Stimulated activated CD8-positive, alpha-beta memory T cell treated with anti-CD3 and anti-CD28 coated beads, Interleukin-12 subunit alpha, Interleukin-12 subunit beta, amount 100 ng/mL, for 24 hours (primary cell): ENCODE measurements around the gene MRPS34.

Experiments
- DNase-seq: peaks from one replicate; pipeline ENCODE4 v3.0.0-alpha.2; 2020; ENCODE audit errors: extremely low read depth

Gene MRPS34

DNA sequence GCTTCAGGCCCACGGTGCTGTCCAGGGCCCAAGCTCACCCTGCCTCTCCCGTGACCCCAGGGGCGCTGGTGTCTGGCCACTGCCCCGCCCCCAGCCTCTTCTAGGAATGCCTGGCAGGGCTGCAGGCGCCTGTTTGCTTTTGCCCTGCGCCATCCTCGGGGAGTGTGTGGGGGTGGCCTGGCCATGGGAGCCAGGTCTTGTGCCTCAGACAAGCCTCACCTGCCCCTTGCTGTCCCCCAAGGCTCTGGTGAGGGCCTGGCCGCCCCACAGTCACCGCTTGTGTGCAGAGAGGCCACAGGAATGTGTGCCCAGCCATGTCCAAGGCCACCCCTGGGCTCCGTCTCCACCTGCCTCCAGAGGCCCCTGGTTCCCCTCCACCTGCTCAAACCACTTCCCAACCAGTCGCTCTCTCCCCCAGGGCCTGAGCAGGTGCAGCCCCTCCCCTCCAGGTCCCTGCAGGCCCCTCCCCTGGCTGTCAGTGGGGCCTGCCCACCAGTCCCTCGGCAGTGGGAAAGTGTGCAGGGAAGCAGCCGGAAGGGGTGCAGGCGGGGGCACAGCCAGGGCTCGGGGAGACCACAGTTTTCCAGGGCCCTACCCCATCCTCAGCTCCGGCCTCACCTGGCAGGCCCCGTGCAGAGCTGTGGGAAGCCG lies 21.4 kb upstream of the MRPS34 start:
- no peak for DNase-seq

DNA sequence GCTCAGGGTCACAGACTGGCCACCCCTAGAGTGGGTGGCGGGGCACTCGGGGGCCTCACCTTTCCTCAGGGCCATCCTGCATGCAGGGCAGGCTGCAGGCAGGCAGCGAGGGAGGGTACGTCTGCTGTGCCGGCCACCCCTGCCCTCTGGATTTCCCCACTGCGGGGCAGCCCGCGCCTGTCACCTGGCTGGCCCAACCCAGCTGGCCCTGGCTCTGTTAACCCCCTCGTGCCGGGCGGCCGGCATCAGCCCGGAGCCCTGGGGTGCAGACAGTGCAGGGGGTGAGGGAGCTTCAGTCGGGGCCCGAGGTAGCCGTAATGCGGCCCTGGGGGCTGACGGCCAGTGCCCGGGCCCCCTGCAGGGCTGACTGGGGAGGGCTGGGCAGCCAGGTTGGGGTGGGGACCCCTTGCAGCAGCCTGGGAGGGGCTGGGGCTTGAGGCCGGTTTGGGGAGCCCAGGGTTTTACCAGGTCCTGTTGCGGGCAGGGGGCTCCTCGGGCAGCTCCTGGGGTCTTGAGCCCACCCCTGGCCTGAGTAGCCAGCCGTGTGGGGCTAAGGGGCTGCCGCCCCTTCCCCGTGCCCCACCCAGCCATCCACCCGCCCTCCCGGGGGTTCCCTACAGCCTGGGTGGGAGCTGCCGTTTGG lies 20.8 kb upstream of the MRPS34 start, which contains the start of gene IGFALS:
Gene IGFALS (minus strand): TSS at position 128 of the 643 bp plus-strand sequence. CDS start 53 bp downstream, at position 75.
- no peak for DNase-seq

DNA sequence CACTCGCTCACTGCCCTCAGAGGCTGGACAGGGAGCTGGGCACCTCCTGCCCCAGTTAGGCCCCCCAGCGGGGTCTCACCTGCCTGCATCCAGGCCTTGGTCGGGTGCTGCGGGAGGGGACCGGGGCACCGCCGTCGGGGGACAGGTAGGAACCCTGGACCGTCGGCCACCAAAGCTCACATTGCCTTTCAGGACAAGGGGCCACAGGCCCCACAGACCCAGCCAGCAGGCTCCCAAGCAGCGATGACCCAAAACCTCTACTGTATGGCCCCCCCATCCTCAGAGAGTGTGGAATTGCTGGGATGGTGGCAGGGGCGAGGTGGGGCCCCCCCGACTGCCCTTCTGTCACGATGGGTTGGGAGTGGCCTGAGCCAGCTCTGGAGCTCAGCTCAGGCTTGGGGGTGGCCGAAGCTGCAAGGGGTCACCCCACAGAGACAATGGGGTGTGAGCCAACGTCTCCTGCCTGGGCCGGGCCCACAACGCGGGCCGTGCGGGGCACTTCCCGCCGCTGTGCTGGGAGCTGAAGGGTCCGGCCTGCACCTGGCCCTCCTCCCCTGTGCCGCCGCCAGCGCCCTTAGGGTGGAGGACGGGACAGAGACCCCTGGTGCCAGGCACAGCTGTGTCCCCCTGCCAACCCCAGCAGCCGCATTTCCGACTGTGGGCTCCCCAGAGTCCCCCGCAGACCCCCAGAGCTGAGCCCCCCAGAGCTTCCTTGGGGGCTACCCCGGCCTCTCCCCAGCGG lies 20.1 kb upstream of the MRPS34 start:
- no peak for DNase-seq

DNA sequence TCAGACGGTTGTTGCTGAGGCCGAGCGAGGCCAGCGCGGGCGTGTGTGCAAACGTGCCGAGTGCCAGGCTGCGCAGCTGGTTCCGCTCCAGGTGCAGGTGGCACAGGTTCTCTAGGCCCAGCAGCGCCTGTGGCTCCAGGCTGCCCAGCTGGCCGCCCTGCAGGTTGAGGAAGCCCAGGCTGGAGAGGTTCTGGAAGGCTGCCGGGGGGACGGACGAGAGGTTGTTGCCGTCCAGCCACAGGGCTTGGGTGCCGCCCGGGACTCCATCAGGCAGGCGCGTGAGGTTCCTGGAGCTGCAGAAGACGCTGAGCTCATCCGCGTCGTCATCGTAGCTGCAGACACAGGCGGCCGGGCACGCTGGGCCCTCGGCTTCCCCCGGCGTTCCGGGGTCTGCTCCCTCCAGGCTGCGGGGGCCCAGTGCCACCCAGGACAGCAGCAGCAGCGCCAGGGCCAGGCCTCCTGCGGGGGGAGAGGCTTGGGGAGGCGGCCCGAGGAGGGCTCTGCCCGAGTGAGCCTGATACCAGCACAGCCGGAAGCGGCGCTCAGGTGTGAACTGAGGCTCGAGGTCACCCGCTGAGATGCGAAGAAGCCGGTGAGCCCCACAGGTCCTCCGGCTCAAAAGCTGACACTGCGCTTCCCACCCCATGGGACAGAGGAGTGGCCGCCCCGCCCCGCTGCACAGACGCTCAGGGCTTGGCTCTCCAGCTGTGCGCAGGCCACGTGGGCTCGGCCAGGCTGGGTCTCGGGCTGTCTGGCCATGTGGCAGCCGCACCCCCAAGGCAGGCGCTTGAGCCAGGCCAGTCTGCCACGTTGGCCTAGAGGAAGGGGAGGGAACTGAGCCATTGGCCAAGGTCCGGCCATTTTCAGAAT lies 19.2 kb upstream of the MRPS34 start:
- no peak for DNase-seq

DNA sequence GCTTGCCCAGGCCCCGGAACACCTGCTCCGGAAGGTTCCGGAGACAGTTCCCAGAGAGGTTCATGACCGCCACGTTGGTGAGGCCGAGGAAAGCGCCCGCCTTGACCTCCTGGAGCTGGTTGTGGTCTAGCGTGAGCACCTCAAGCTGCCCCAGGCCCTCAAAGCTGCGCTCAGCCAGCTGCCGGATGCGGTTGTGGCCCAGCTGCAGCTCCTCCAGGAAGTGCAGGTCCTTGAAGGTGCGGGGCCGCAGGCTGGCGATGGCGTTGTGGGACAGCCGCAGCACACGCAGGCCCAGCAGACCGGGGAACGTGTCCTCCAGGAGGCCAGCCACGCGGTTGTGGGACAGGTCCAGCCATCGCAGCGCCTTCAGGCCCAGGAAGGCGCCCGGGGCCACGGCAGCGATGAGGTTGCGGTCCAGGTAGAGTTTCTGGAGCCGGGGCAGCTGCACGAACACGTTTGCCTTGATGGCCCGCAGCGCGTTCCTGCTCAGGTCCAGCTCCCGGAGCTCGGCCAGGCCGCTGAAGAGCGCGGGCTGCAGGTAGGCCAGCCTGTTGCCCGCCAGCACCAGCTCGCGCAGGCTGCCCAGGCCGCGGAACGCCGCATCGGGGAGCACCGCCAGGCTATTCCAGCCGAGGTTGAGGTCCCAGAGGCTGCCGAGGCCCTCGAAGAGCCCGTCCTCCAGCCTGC lies 18.5 kb upstream of the MRPS34 start:
- DNase-seq = no peak

DNA sequence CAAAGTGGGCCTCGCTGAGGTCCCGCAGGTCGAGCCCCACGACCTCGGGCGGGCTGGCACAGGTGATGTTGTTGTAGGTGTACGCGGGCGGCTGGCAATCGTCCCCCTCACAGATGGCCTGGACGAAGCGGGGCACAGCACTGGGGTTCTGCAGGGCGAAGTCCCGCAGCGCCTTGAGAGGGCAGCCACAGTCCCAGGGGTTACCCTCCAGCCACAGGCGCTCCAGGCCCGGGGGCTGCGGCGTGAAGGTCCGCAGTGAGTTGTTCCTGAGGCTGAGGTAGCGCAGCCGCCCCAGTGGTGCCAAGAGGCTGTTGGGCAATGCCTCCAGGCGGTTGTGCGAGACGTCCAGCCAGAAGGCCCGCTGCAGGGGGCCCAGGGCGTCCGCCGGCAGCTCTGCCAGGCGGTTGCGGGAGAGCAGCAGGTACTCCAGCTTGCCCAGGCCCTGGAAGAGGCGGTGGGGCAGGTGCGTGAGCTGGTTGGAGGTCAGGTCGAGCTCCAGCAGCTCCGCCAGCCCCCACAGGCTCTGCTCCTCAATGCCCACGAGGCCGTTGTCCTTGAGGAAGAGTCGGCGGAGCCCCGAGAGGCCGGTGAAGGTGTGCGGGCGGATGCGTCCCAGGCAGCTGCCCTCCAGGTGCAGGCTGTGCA lies 17.8 kb upstream of the MRPS34 start:
- no peak for DNase-seq

DNA sequence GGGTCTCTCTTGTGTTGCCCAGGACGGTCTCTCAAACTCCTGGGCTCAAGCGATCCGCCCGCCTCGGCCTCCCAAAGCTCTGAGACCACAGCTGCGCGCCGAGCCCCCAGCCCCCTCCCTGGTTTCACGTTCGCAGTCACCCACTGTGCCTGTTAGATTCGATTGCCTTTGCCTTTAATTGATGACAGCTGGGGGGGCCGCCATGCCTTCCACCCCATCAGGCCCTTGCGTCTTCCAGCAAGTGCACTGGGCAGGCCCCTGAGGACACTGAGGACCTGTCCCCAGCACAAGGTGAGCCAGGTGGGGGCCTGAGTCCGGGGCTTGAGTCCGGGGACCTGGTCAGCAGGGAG lies 17.3 kb upstream of the MRPS34 start:
- DNase-seq = no peak

DNA sequence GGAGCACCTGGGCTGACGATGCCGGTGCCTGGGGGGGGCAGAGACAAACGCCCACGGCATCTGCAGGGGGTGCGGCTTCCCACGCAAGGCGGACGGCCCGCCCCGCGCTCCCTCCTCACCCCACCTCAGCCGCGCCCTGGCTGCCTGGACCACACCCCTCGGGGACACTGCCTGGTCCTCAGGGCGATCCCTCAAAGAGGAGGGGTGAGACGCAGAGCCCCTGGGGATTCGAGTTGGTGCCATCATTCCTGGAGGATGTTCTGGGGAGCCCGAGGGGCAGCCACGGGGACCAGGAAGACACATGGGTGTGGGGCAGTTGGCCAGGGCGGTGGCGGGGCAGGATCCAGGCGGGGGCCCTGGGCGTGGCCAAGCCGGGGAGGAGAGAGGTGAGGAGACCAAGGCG lies 16.7 kb upstream of the MRPS34 start:
- DNase-seq = no peak

DNA sequence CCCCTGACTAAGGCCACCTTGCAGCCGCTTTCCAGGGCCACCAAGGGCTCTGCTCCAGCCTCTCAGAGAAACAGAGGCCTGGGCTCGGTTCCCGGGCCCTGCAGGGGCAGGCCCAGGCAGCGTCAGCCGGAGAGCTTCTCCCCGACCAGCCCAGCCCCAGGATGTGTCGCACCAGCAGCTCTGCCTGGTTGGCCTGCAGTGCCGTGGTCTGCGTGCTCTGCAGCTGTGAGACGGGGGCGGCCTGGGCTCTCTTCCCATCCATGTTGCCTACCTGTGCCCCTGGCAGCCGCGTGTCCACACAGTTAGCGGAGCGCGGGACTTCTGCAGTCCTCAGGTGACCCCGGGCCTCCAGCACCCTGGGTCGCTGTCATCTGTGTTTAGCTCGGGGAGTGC lies 15.8 kb upstream of the MRPS34 start:
- no peak for DNase-seq

DNA sequence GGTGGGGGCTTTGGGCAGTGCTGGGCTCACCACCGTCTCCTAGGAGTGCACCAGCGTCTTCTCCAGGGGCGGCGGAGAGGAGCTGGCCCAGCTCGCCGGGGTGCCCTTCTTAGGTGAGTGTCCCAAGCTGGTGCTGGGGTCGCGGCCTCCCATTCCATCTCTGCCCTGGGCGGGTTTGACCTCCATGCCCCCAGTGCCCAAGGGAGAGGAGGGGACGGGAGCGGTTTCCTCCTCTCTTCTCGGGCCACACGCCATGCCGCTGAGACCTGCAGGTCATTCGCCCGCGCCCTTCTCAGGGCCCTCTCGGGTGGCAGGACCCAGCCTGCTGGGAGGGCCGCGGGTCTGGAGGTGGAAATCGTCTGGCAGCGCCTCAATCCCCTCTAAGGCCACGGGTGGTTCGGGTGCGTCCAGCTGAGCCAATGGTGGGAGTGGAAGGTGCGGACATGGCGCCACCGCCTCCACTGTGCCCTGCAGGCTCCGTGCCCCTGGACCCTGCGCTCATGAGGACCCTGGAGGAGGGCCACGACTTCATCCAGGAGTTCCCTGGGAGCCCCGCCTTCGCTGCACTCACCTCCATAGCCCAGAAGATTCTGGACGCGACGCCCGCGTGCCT lies 15.3 kb upstream of the MRPS34 start:
- DNase-seq = no peak

DNA sequence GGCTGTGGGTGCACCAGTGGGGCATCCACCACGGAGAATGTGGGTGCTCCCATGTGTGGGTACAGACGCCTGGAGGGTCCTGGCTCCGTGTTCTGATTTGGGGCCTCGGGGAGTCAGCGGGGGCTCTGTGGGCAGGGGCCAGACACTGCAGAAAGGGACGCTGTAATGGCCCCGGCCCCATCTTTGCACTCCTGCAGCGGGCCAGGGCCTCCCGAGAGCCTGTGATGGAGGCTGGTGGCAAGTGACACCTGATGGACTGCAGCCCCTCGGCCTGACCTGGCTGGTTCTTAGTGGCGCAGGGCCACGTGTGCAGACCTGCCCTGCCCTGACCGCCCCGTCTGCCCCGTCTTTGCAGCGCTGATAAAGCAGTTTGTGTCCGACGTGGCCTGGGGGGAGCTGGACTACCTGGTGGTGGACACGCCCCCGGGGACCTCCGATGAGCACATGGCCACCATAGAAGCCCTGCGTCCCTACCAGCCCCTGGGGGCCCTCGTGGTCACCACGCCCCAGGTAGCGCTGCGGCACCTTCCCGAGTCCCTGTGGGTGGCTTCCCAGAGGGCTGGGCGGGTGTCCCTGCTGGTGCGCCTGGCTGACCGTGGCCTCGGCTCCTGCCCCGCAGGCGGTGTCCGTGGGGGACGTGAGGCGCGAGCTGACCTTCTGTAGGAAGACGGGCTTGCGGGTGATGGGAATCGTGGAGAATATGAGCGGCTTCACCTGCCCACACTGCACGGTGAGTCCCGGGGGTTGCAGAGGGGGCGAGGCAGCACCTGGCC lies 14.6 kb upstream of the MRPS34 start:
- DNase-seq = no peak

DNA sequence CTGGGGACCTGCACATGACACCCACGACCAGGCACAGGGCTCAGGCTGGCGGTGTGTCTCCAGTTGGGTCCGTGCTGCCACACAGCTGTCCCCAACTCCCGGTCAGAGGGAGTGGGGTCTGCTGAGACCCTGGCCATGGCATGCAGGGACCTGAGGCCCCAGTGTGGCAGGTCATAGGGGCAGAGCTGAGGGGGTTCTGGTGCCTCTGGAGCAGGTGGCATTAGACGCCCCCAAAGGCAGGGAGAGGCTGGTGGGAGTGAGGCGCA lies 14.1 kb upstream of the MRPS34 start:
- no peak for DNase-seq

DNA sequence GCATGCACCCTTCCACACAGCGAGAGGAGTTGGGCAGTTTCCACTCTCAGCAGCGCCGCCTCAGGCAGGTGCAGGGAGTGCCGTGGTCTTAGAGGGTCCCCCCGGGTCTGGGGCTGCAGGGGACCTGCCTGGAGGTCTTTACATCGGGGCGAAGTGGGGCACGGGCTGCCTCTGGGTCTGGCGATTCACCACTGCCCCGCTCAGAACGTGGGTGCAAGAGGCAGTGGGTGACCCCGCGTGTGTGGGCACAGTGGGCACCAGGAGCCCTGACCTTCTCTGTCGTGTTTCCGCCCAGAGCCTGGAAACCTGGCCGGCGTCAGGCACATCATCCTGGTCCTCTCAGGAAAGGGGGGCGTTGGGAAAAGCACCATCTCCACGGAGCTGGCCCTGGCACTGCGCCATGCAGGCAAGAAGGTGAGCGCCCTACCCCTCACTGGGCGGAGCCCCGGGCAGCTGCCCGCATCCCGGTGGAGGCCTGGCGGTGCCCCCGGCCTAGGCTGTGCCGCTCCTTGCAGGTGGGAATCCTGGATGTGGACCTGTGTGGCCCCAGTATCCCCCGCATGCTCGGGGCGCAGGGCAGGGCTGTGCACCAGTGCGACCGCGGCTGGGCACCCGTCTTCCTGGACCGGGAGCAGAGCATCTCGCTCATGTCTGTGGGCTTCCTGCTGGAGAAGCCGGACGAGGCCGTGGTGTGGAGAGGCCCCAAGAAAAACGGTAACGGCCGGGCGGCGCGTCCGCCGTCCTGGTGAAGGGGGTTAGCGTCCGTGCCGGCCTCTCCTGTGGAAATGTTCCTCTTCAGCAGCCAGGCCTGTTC lies 13.5 kb upstream of the MRPS34 start:
- DNase-seq = no peak

DNA sequence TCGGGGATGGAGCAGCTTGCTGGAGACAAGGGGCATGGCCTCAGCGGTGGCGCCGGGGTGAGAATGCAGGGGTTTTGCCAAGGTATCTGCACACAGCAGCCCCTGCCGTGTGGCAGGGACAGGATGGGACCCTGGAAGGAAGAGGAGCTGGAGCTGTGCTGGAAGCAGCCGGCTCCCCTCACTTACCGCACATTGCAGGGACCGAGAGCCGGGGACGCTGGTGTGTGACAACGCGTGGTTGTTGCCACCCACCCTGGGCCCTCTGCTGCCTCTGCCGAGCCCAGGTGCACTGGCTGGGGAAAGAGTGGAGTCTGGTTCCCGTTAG lies 12.9 kb upstream of the MRPS34 start:
- DNase-seq = no peak

DNA sequence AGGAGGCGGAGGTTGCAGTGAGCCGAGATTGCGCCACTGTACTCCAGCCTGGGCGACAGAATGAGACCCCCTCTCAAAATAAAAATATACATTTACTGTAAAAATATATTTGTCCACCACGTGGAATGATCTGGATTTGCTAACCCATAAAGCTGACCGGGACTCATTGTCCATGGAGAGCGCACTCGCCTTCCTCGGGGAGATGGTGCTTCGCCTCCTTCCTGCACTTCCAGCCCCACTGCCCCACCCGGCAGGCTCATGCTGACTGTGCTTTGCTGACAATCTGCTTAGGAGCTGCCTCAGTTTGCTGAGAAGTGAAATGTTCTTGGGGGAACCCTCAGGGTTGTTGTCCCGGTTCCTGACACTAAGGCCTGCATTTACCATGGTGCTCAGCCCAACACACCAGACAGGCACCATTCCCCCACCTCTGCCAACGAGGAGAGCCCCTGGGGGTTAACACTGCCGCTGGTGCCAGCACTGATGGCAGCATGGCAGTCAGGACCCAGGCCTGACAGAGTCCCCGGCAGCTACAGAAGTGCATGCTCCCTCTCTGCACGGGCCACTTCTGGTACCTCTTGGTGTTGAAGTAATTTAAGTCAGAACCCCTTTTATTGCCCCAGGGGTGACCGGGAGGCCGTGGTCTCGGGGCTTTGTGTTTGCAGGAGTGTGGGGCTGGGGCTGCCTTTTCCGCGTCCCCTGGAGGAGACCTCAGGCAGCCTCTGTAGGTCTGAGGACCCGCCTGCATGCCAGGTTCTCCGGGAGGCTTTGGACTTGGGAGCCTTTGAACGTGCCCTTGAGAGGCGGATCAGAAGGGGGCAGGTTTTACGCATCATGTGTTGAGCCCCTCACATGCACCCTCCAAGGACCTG lies 12.3 kb upstream of the MRPS34 start:
- DNase-seq = no peak

DNA sequence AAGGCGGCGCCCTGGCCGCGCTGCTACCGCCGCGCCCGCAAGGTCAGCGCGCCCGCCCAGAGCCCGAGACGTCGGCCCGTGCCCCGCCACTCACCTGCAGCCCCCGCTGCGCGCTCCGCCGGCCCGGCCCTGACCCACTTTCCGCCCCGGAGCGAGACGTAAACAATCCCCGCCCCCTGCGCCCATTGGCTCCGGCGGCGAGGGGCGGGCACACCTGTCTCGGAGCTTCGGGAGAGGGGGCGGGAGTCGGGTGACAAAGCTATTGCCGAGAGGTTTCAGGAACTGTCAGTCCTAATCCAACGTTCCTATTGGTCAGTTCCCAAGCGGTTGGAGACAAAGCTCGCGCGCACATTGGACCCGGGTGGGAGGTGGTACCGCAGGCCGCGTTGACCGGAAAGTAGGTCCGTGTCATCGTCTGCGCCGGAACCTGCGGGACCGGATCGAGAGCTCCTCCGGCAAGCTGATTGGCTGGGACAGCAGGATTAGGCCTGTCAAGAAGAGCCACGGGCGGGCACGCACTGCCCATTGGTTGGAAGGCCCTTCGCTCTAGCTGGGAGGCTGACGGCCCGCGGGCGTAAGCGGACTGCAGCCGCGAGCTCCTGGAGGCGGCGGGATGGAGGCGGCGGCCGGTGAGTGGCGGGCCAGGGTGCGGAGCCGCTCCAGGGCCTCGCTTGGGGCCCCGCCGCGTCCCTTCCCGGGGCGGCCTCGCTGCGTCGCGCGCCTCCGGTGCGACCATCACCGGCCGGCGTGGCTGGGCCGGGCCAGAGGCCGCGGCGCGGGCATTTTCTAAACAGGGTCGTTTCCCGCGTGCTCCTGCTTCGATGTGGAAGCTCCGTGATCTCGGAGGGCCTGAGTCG lies 9.7 kb upstream of the MRPS34 start, which contains the start of the genes NUBP2 and SPSB3:
Gene NUBP2 (plus strand): TSS at position 553 of the 857 bp plus-strand sequence. CDS start 61 bp downstream, at position 614.
Gene SPSB3 (minus strand): TSS at position 164 of the 857 bp plus-strand sequence. CDS start 1,088 bp downstream, outside the sequence.
- peak; percentile 97 for DNase-seq

DNA sequence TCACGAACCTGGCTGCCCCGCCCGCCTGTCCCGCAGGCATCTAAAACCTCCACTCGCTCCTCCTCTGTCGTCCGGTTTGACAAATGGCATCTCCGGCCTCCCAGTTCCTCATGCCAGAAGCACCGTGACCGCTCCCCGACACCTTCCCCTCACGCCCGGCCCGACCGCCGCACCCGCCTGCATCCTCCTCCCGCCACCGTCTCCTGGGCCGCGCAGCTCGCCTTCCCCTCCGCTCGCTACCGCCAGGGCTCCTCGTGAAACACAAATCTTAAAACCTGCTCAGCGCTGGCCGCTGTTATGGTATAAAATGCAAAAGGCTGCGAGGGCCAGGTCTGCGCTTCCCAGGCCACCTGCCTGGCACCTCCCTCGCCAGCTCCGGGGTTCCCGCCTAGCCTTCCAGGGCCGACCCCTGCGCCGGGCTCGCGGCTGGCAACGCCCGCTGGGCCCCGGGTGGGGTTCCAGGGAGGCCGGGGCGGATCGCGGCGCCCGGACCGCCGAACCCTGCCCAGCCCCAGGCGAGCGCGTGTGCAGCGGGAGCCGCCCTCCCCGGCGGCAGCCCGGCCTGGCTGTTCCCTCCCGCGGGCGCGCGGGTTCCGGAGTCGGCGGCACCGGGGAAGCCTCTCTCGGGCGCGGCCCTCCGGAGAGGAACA lies 8.9 kb upstream of the MRPS34 start:
- no peak for DNase-seq
